Lower leg skin (tissue), 3 donors: ENCODE measurements around the gene DMRT1.

Experiments
- CTCF ChIP-seq, 3 donors: fragments of 450-650 bp; IDR thresholded peaks; one replicate each; pipeline ENCODE4 v1.5.1; 2016; ENCODE audit warnings: antibody characterized with exemption in 3 of 3, mild to moderate bottlenecking in 3 of 3, moderate library complexity in 2 of 3
- POLR2A ChIP-seq, 2 donors: fragments of 450-650 bp; IDR thresholded peaks; one replicate each; pipeline ENCODE4 v1.6.1; 2016 to 2017; ENCODE audit warnings: antibody characterized with exemption in 2 of 2, mild to moderate bottlenecking in 1 of 2, moderate library complexity in 1 of 2

GRCh38 chr9:794386-794785, 47.1 kb upstream of the DMRT1 start:
- TF ChIP-seq CTCF (IDR thresholded peaks at IDR 0.05) (no peak), POLR2A (IDR thresholded peaks at IDR 0.05) (no peak)
